Measurements from ENCODE around the gene PAOX. TPM values are rescaled to one million over a fixed set of nuclear protein-coding genes. Genes with fewer than 3 reads are reported as not detected.
"Not testable (repeated sequence)": the region's sequence is repeated elsewhere in the genome, so short reads cannot be mapped to it uniquely, and the experiment has no call there.

PAOX gene
- total and polyA plus RNA-seq, 2 donors (not counting 1 experiment from before 2014, with no cell fraction given), result 21.1 to 24.9 TPM

- Histone ChIP-seq H3K36me3 (replicated peaks in 1 of 2; ENCODE audit: control extremely low read depth in 1 of 2, control insufficient read depth in 1 of 2, extremely low read depth in 1 of 2, insufficient read depth in 2 of 2, low read length in 1 of 2) (peaks cover 0 to 2% of the 10 kb centered on the region in 2 experiments), H4K20me1 (ENCODE audit: control insufficient read depth, insufficient read depth, low read length, poor library complexity, severe bottlenecking) (peaks cover 16% of the 10 kb centered on the region), H3K27ac (ENCODE audit: low read length in 2 of 2) (no peak overlapping the region), H3K27me3 (replicated peaks in 1 of 4; ENCODE audit: control extremely low read depth in 1 of 4, control insufficient read depth in 3 of 4, insufficient read depth in 4 of 4, low read length in 3 of 4) (no peaks in the 10 kb centered on the region), H3K4me1 (ENCODE audit: control insufficient read depth in 2 of 2, insufficient read depth in 2 of 2, low read length in 2 of 2) (peaks cover 25 to 40% of the 10 kb centered on the region in 2 donors), H3K4me3 (ENCODE audit: control extremely low read depth in 1 of 5, extremely low read depth in 1 of 5, insufficient read depth in 1 of 5, low read depth in 2 of 5, low read length in 4 of 5) (no peak overlapping the region), H3K9ac (ENCODE audit: low read length) (no peak overlapping the region), H3K79me2 (ENCODE audit: control insufficient read depth, insufficient read depth, low read length) (peaks cover 17% of the 10 kb centered on the region), H3K4me2 (replicated peaks; ENCODE audit: low read depth, low read length, poor library complexity, severe bottlenecking) (no peak overlapping the region), H2AFZ (ENCODE audit: insufficient read depth, low read depth, low read length, poor library complexity, severe bottlenecking) (no peak overlapping the region), H3K9me3 (ENCODE audit: control extremely low read depth in 1 of 3, control insufficient read depth in 2 of 3, insufficient read depth in 1 of 3, low read length in 2 of 3) (peaks cover 0 to 3% (median 0%) of the 10 kb centered on the region in 3 donors)
- ChIA-PET POLR2A (interaction anchor here (1.0 kb wide), 1 partner anchor 16 kb away, joined by 3 read pairs; no protein-coding TSS in a partner anchor), CTCF (interaction anchor here (1.3 to 1.9 kb wide), 2 partner anchors 14 to 46 kb away, joined by 3 to 4 read pairs; no protein-coding TSS in a partner anchor)
- Mint-ChIP-seq H3K9me3 (ENCODE audit: insufficient read depth) (no peaks in the 10 kb centered on the region), H3K27ac (no peak overlapping the region), H3K27me3 (no peaks in the 10 kb centered on the region), H3K4me1 (peaks cover 30% of the 10 kb centered on the region), H3K4me3 (peak overlapping the region; percentile 74)
- no peak for ATAC-seq (ENCODE audit: low read depth)
- WGBS (ENCODE audit: insufficient coverage), result 91% methylated on average over 10 of the region's 12 CpGs
- intact Hi-C loops (cut with micrococcal nuclease), result no loop called here
- TF ChIP-seq EZH2 (IDR thresholded peaks at IDR 0.05; ENCODE audit: borderline replicate concordance, insufficient read depth, low read depth, low read length, poor library complexity, severe bottlenecking), result no peak
- no peak for TF ChIP-seq CTCF (IDR thresholded peaks at IDR 0.05)
- DNase-seq, result no peak
Measured at GRCh38 chr10:133375357-133376115, 3.5 kb upstream of the PAOX start.

GRCh38 chr10:133376183-133376582, 2.9 kb upstream of the PAOX start:
- H4K20me1 ChIP-seq (ENCODE audit: control insufficient read depth, insufficient read depth, low read length, poor library complexity, severe bottlenecking), result peaks cover 22% of the 10 kb centered on the region
- intact Hi-C loops (cut with micrococcal nuclease); POLR2A ChIA-PET; DNase-seq; H3K27me3 Mint-ChIP-seq; H3K27ac ChIP-seq (ENCODE audit: low read length in 2 of 2); H2AFZ ChIP-seq (ENCODE audit: insufficient read depth, low read depth, low read length, poor library complexity, severe bottlenecking); H3K9me3 ChIP-seq (ENCODE audit: control extremely low read depth in 1 of 3, control insufficient read depth in 2 of 3, insufficient read depth in 1 of 3, low read length in 2 of 3); ATAC-seq (ENCODE audit: low read depth); H3K27me3 ChIP-seq (replicated peaks in 1 of 4; ENCODE audit: control extremely low read depth in 1 of 4, control insufficient read depth in 3 of 4, insufficient read depth in 4 of 4, low read length in 3 of 4); H3K4me3 ChIP-seq (ENCODE audit: control extremely low read depth in 1 of 5, extremely low read depth in 1 of 5, insufficient read depth in 1 of 5, low read depth in 2 of 5, low read length in 4 of 5); H3K4me2 ChIP-seq (replicated peaks; ENCODE audit: low read depth, low read length, poor library complexity, severe bottlenecking); H3K9ac ChIP-seq (ENCODE audit: low read length); H3K9me3 Mint-ChIP-seq (ENCODE audit: insufficient read depth); H3K36me3 ChIP-seq (replicated peaks in 1 of 2; ENCODE audit: control extremely low read depth in 1 of 2, control insufficient read depth in 1 of 2, extremely low read depth in 1 of 2, insufficient read depth in 2 of 2, low read length in 1 of 2): not testable (repeated sequence)
- peaks cover 36% of the 10 kb centered on the region for H3K4me1 Mint-ChIP-seq
- H3K79me2 ChIP-seq (ENCODE audit: control insufficient read depth, insufficient read depth, low read length), result peaks cover 20% of the 10 kb centered on the region
- H3K4me1 ChIP-seq (ENCODE audit: control insufficient read depth in 2 of 2, insufficient read depth in 2 of 2, low read length in 2 of 2), result peaks cover 31 to 46% of the 10 kb centered on the region in 2 donors
- no CpG with 5 or more reads among the region's 5 CpGs for WGBS (ENCODE audit: insufficient coverage)
- H3K4me3 Mint-ChIP-seq, result peak overlapping the region; percentile 62
- peak overlapping the region; percentile 46 for H3K27ac Mint-ChIP-seq
- CTCF ChIA-PET, result interaction anchor here (1.3 to 1.9 kb wide), 2 partner anchors 15 to 47 kb away, joined by 3 to 4 read pairs; no protein-coding TSS in a partner anchor
